MCF 10A (cell line): ENCODE results near the gene BUB3. TPM values are rescaled to one million over a fixed set of nuclear protein-coding genes. Genes with fewer than 3 reads are reported as not detected.
A peak's percentile ranks its signal among the peaks of the same experiment; 100 is the strongest.

Experiments used
- BruUV-seq: library from RNA; stranded (reverse); fragments of 400-500 nt; replicated peaks from 2 replicates; lab custom pipeline; 2021; lab: Mats Ljungman, UMichigan
- CTCF ChIA-PET: fragments of 300-600 bp; sonication (Branson Sonifier 250); formaldehyde crosslinking; extraction: SDS; loops from one replicate; lab custom pipeline; 2021; ENCODE audit warnings: antibody characterized with exemption, inconsistent platforms; lab: Yijun Ruan, JAX
- POLR2A ChIA-PET: fragments of 300-600, 350-650 bp; sonication (Branson Sonifier 250); formaldehyde crosslinking; extraction: SDS; loops from one replicate; lab custom pipeline; 2020; ENCODE audit warnings: antibody characterized with exemption, inconsistent platforms; lab: Yijun Ruan, JAX
- DNase-seq: peaks from one replicate; pipeline ENCODE4 v3.0.0-alpha.2; 2018; ENCODE audit not compliant: unreplicated experiment
- H3K27ac Mint-ChIP-seq: one replicate; pipeline ENCODE4 v1.8.0; 2022; ENCODE audit warnings: mild to moderate bottlenecking, low read depth, mixed read lengths; ENCODE audit not compliant: unreplicated experiment
- H3K27me3 Mint-ChIP-seq: one replicate; pipeline ENCODE4 v1.8.0; 2022; ENCODE audit warnings: mixed read lengths; ENCODE audit not compliant: insufficient read depth, unreplicated experiment
- H3K36me3 Mint-ChIP-seq: one replicate; pipeline ENCODE4 v1.8.0; 2022; ENCODE audit warnings: mild to moderate bottlenecking, moderate library complexity, mixed read lengths; ENCODE audit not compliant: insufficient read depth, unreplicated experiment
- H3K4me1 Mint-ChIP-seq: one replicate; pipeline ENCODE4 v1.8.0; 2022; ENCODE audit warnings: mixed read lengths; ENCODE audit not compliant: insufficient read depth, unreplicated experiment
- H3K4me3 Mint-ChIP-seq: one replicate; pipeline ENCODE4 v1.8.0; 2022; ENCODE audit warnings: mild to moderate bottlenecking, moderate library complexity, mixed read lengths; ENCODE audit not compliant: unreplicated experiment
- H3K9me3 Mint-ChIP-seq: one replicate; pipeline ENCODE4 v1.8.0; 2022; ENCODE audit warnings: mixed read lengths; ENCODE audit not compliant: unreplicated experiment
- CTCF ChIP-seq: fragments of 200-600 bp; IDR thresholded peaks from one replicate; pipeline ENCODE4 v1.8.0; 2022; ENCODE audit warnings: antibody characterized with exemption, mild to moderate bottlenecking; ENCODE audit not compliant: unreplicated experiment
- intact Hi-C: fragments of 100-400 bp; cut with micrococcal nuclease; formaldehyde crosslinking; loops from 2 replicates; pipeline ENCODE4 v1.14.1; 2022
- total RNA-seq: library from RNA; stranded (reverse); gene quantifications from 2 replicates; pipeline ENCODE4 v1.2.3, GENCODE V29; 2022

The BUB3 gene
- total RNA-seq, 1 experiment from 2014 or later: 197 TPM

DNA sequence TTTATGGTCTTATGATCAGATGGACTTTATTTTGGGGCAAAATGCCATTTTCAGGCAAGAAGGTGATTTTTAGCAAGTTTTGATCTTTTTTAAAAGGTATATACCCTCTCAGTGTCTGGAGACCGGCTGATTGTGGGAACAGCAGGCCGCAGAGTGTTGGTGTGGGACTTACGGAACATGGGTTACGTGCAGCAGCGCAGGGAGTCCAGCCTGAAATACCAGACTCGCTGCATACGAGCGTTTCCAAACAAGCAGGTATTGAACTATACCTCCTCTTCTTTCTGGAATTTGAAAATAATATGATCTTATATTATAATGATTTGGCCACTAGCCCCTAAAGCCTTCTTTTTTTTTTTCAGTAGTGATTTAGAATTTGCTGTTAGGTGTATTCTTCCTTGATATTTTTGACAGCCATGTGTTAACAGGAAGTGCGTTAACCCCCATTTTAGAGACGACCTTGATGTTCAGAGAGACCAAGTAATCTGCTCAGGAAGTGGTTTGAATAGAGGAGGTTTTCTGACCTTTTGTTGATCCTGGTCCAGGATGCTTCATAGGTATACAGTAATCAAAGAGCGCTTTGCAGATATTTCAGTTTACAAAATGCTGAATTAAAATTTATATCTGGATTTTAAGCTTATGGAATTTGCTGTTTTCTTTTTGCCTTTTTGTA, 6.2 kb downstream of the BUB3 start:
- Mint-ChIP-seq H3K36me3 (peaks cover 98% of the 10 kb centered on the region), H3K4me1 (peaks cover 26% of the 10 kb centered on the region), H3K4me3 (no peak overlapping the region), H3K9me3 (no peaks in the 10 kb centered on the region), H3K27ac (no peak overlapping the region), H3K27me3 (no peaks in the 10 kb centered on the region)
- no peak for DNase-seq
- TF ChIP-seq CTCF: no peak
- ChIA-PET CTCF (interaction anchor here (0.6 to 0.7 kb wide), 2 partner anchors 29 to 221 kb away, joined by 3 read pairs; no protein-coding TSS in a partner anchor), POLR2A (interaction anchor here (0.7 to 1.6 kb wide), 2 partner anchors 11 to 23 kb away, joined by 3 read pairs; no protein-coding TSS in a partner anchor)
- intact Hi-C loops: no loop called here
- BruUV-seq: no TSS peak

- Mint-ChIP-seq H3K4me3 (no peak overlapping the region), H3K27ac (no peak overlapping the region), H3K27me3 (no peaks in the 10 kb centered on the region), H3K9me3 (no peaks in the 10 kb centered on the region), H3K36me3 (peaks cover 82% of the 10 kb centered on the region), H3K4me1 (no peaks in the 10 kb centered on the region)
- intact Hi-C loops: no loop called here
- no TSS peak for BruUV-seq
- no peak for DNase-seq
- ChIA-PET CTCF (no interaction called here), POLR2A (interaction anchor here (2.6 kb wide), 1 partner anchor 10 kb away, joined by 7 read pairs; the partner anchor contains the start of gene BUB3)
- TF ChIP-seq CTCF: no peak
Measured at GRCh38 chr10:123164319-123164718, 10.1 kb downstream of the BUB3 start.

- intact Hi-C loops: no loop called here
- no peaks in the 10 kb centered on the region for H3K4me1 Mint-ChIP-seq
- no TSS peak for BruUV-seq
- ChIA-PET CTCF (interaction anchor here (0.8 kb wide), 1 partner anchor 9 kb away, joined by 4 read pairs; no protein-coding TSS in a partner anchor), POLR2A (interaction anchor here (0.5 to 2.6 kb wide), 2 partner anchors 12 to 119 kb away, joined by 3 to 7 read pairs; partner anchors contain the start of gene BUB3)
- H3K4me3 Mint-ChIP-seq: no peak overlapping the region
- no peaks in the 10 kb centered on the region for H3K27me3 Mint-ChIP-seq
- no peak for TF ChIP-seq CTCF
- H3K9me3 Mint-ChIP-seq: no peaks in the 10 kb centered on the region
- DNase-seq: no peak
- no peak overlapping the region for H3K27ac Mint-ChIP-seq
- H3K36me3 Mint-ChIP-seq: peaks cover 75% of the 10 kb centered on the region
Measured at GRCh38 chr10:123165445-123166072, 11.4 kb downstream of the BUB3 start.

- DNase-seq: no peak
- no TSS peak for BruUV-seq
- intact Hi-C loops: no loop called here
- Mint-ChIP-seq H3K27ac (peak overlapping the region; percentile 61), H3K27me3 (no peaks in the 10 kb centered on the region), H3K36me3 (peaks cover 68% of the 10 kb centered on the region), H3K4me1 (no peaks in the 10 kb centered on the region), H3K4me3 (no peak overlapping the region), H3K9me3 (no peaks in the 10 kb centered on the region)
- no peak for TF ChIP-seq CTCF
- ChIA-PET POLR2A (no interaction called here), CTCF (interaction anchor here (0.7 kb wide), 1 partner anchor 339 kb away, joined by 3 read pairs; no protein-coding TSS in a partner anchor)
Measured at GRCh38 chr10:123166618-123167017, 12.4 kb downstream of the BUB3 start.
